ENCODE data around the gene FAM200B. TPM values are rescaled to one million over a fixed set of nuclear protein-coding genes. Genes with fewer than 3 reads are reported as not detected.
A peak's percentile ranks its signal among the peaks of the same experiment; 100 is the strongest.

Gene FAM200B
- total RNA-seq, 2 experiments from 2014 or later = 9.8 to 13.3 TPM

DNA sequence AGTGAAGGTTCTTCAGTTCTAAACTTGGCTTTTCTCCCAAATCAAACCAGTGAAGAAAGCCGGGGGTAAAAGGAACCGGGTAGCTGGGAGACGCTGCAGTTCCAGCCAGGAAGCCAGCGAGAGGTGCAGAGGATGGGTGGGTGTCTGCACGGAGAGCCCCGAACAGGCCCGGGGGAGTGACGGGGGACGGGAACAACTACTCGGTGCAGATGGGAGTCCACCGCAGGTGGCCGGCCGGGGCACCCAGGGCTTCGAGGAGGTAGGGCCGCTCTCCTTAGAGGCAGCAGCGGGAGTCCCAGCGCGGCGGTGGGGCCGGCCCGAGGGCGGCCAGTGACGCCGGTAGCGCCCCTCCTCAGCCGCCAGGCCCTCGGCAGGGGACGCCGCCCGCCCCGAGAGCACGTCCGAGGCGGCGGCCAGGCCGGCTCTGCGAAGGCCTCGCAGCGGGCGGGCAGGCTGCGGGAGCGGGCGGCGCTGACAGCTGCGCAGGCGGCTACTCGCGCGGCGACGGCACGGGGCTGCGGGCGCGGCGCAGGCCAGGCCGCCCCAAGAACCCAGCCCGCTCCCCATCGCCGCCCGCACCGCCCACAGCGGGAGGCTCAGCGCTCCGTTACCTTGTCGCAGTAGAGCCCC lies 26.9 kb upstream of the FAM200B start:
- Mint-ChIP-seq H3K36me3 (ENCODE audit: low read depth) (peaks cover 2% of the 10 kb centered on the region), H3K27me3 (no peaks in the 10 kb centered on the region), H3K4me1 (peaks cover 57% of the 10 kb centered on the region), H3K9me3 (ENCODE audit: low read depth) (no peaks in the 10 kb centered on the region), H3K4me3 (peak overlapping the region; percentile 99), H3K27ac (peak overlapping the region; percentile 97)
- ChIA-PET CTCF (interaction anchor here (0.6 to 1.3 kb wide), 10 partner anchors 9 to 460 kb away, joined by 3 to 6 read pairs (median 3); partner anchors contain the start of gene FAM200B), POLR2A (no interaction called here)
- intact Hi-C loops (cut with DNase I, micrococcal nuclease) = loop anchor here (1.0 to 10.0 kb wide), 15 partner anchors 27 to 2000 kb away; partner anchors contain the start of genes CPEB2 (in 2 of the 2), FAM200B (in 2 of the 2), TAPT1 (in 2 of the 2) and CD38 (in 1 of the 2)
- ATAC-seq (peak; percentile 53), DNase-seq (peak; percentile 61)

DNA sequence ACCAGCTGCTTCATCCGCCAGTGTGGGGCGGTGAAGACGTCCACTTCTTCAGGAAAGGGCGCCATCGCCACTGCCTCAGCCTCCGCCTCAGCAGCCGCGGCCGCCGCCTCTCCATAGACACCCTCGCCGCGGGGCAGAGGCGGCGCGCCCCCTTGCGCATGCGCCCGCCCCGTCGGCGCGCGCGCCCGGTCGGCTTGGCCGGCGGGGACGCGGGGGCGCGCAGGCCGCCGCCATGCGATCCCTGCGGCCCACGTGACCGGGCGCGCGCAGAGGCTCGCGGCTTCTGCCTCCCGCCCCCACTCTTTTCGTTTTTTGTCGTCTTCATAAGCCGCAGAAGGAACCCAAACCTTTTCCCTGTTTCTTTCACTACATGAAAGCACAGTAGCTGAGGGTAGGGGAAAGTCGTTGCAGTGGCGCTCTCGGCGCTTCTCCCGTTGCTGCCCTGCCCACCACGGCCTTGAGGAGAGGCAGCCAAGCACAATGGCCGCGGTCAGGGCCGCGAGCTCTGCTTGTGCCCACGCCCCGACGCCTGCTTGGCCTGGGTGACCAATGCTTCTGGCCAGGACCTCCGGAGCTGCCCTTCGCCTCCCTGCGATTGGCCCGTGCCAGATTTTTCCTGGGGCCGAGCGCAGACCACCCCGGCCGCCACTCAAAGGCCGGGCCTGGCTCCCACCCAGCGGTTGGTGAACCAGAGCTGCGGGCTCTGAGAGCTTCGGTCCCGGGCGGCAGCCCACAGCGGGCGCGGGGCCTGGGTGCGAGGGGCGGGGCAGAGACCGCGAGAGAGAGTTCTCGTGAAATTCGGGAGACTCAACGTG lies 26.2 kb upstream of the FAM200B start, which contains the start of gene FBXL5:
Gene FBXL5, minus strand, starts transcription at position 135 of the 815 bp plus-strand sequence. Its CDS starts 70 bp downstream, at position 65.
- ChIA-PET CTCF (interaction anchor here (0.7 to 1.4 kb wide), 5 partner anchors 26 to 854 kb away, joined by 3 to 5 read pairs (median 3); partner anchors contain the start of gene FAM200B), POLR2A (no interaction called here)
- DNase-seq (peak; percentile 90), ATAC-seq (peak; percentile 76)
- H3K27ac Mint-ChIP-seq = peak within 1 kb of the TSS; percentile 97
- peaks cover 2% of the 10 kb centered on the region for H3K36me3 Mint-ChIP-seq (ENCODE audit: low read depth)
- H3K4me3 Mint-ChIP-seq = peak within 1 kb of the TSS; percentile 99
- no peaks in the 10 kb centered on the region for H3K9me3 Mint-ChIP-seq (ENCODE audit: low read depth)
- peaks cover 57% of the 10 kb centered on the region for H3K4me1 Mint-ChIP-seq
- no peaks in the 10 kb centered on the region for H3K27me3 Mint-ChIP-seq
- intact Hi-C loops (cut with DNase I, micrococcal nuclease) = loop anchor here (1.0 to 10.0 kb wide), 14 partner anchors 26 to 2001 kb away; partner anchors contain the start of genes CPEB2 (in 2 of the 2), FAM200B (in 2 of the 2), TAPT1 (in 2 of the 2) and CD38 (in 1 of the 2)

DNA sequence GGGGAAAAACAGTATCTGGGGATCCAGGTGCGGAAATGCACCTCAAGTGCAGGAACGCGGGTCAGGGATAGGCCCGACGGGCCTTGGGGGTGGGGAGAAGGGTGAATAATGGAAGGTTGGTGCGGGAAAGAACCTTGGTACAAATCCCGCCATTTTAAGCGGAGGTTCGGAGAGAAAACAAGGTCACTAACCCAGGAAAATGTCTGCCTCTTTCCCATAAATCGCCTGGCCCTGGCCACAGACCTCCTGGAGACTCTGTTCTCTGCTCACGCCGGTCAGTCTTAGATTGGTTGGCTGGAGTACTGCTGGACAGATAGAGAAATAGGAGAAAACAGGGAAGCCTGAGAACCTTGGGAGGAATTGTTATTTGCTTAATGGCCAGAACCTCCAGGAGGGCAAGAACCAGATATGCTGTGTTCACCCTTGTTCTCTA lies 25.6 kb upstream of the FAM200B start:
- ChIA-PET CTCF (interaction anchor here (0.7 to 1.4 kb wide), 3 partner anchors 25 to 853 kb away, joined by 3 to 5 read pairs (median 5); no protein-coding TSS in a partner anchor), POLR2A (interaction anchor here (0.6 kb wide), 1 partner anchor 589 kb away, joined by 3 read pairs; no protein-coding TSS in a partner anchor)
- peak overlapping the region; percentile 99 for H3K4me3 Mint-ChIP-seq
- H3K9me3 Mint-ChIP-seq (ENCODE audit: low read depth) = no peaks in the 10 kb centered on the region
- peak overlapping the region; percentile 95 for H3K27ac Mint-ChIP-seq
- no peaks in the 10 kb centered on the region for H3K27me3 Mint-ChIP-seq
- ATAC-seq (no peak), DNase-seq (no peak)
- intact Hi-C loops (cut with DNase I, micrococcal nuclease) = loop anchor here (5.0 to 10.0 kb wide), 7 partner anchors 101 to 2001 kb away; partner anchors contain the start of gene TAPT1 (in 1 of the 2)
- peaks cover 3% of the 10 kb centered on the region for H3K36me3 Mint-ChIP-seq (ENCODE audit: low read depth)
- peaks cover 57% of the 10 kb centered on the region for H3K4me1 Mint-ChIP-seq

DNA sequence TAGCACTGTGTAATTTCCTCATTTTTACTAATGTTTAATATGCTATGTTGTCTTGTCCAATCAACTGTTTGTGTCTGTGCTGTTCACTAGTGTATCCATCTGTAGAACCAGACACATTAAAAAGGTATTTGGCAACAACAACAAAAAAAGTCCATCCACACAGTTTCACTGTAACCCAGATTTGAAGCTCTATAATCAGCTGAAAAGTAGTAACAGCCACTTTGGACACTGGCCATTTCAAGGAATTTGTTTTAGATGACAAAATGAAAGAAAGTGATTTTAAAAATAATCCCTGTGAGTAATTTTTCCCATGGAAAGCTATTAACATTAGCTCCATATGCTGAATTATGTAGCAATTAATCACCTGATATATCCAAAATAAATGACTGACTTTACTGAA lies 24.3 kb upstream of the FAM200B start:
- POLR2A ChIA-PET = interaction anchor here (0.6 to 1.2 kb wide), 2 partner anchors 131 to 656 kb away, joined by 3 read pairs; no protein-coding TSS in a partner anchor
- DNase-seq (no peak), ATAC-seq (no peak)
- H3K36me3 Mint-ChIP-seq (ENCODE audit: low read depth) = peaks cover 4% of the 10 kb centered on the region
- intact Hi-C loops (cut with DNase I, micrococcal nuclease) = loop anchor here (5.0 to 10.0 kb wide), 7 partner anchors 100 to 2003 kb away; partner anchors contain the start of gene TAPT1 (in 1 of the 2)
- peaks cover 46% of the 10 kb centered on the region for H3K4me1 Mint-ChIP-seq
- H3K4me3 Mint-ChIP-seq = no peak overlapping the region
- CTCF ChIA-PET = interaction anchor here (0.9 kb wide), 2 partner anchors 9 to 18 kb away, joined by 3 to 5 read pairs; no protein-coding TSS in a partner anchor
- H3K27ac Mint-ChIP-seq = no peak overlapping the region
- no peaks in the 10 kb centered on the region for H3K27me3 Mint-ChIP-seq
- H3K9me3 Mint-ChIP-seq (ENCODE audit: low read depth) = no peaks in the 10 kb centered on the region

DNA sequence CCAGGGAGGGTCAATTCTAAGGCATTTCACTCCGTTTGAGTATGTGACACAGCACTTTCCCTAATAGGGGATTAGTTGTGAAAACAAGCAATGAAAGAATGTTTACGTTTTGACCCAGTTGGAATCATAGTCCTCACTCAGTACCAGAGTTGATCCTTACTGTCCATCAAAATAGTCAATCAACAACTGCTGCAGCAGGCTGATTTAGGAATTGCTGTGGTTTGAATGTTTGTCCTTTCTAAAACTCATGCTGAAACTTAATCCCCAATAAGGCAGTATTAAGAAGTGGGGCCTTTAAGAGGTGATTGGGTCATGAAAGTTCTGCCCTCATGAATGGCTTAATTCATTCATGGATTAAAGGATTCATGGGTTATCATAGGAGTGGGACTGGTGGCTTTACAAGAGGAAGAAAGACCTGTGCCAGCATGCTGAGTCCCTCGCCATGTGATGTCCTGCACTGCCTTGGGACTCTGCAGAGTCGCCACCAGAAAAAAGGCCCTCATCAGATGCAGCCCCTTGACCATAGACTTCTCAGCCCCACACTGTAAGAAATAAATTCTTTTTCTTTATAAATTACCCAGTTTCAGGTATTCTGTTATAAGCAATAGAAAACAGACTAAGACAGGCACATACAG lies 23.4 kb upstream of the FAM200B start:
- CTCF ChIA-PET = interaction anchor here (1.0 kb wide), 1 partner anchor 8 kb away, joined by 5 read pairs; no protein-coding TSS in a partner anchor
- peaks cover 37% of the 10 kb centered on the region for H3K4me1 Mint-ChIP-seq
- H3K27ac Mint-ChIP-seq = no peak overlapping the region
- ATAC-seq (no peak), DNase-seq (no peak)
- no peaks in the 10 kb centered on the region for H3K9me3 Mint-ChIP-seq (ENCODE audit: low read depth)
- POLR2A ChIA-PET = no interaction called here
- H3K27me3 Mint-ChIP-seq = no peaks in the 10 kb centered on the region
- intact Hi-C loops (cut with DNase I, micrococcal nuclease) = loop anchor here (5.0 to 10.0 kb wide), 7 partner anchors 99 to 2003 kb away; partner anchors contain the start of gene TAPT1 (in 1 of the 2)
- H3K36me3 Mint-ChIP-seq (ENCODE audit: low read depth) = peaks cover 4% of the 10 kb centered on the region
- H3K4me3 Mint-ChIP-seq = no peak overlapping the region

DNA sequence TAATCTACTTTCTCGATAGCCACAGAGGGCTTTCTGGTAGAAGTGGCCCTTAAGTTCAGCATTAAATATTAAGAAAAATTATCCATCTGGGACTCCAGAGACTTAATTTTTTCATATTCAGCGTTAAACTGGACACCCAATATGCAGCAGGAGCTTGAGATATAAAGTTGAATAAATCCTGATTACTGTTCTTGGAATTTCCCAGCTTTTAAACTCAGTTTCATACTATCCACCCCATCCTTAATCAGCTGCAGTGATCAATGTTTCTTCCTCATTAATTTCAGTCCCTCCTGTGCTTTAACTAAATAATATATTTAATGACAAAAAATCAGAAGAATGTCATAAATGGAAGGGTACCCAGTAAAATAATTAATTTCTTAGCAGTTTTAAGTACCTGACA lies 22.8 kb upstream of the FAM200B start:
- ChIA-PET CTCF (interaction anchor here (1.0 to 1.5 kb wide), 3 partner anchors 9 to 36 kb away, joined by 3 to 5 read pairs (median 3); no protein-coding TSS in a partner anchor), POLR2A (no interaction called here)
- peaks cover 33% of the 10 kb centered on the region for H3K4me1 Mint-ChIP-seq
- H3K27ac Mint-ChIP-seq = no peak overlapping the region
- H3K9me3 Mint-ChIP-seq (ENCODE audit: low read depth) = no peaks in the 10 kb centered on the region
- no peaks in the 10 kb centered on the region for H3K27me3 Mint-ChIP-seq
- DNase-seq (no peak), ATAC-seq (no peak)
- intact Hi-C loops (cut with DNase I, micrococcal nuclease) = loop anchor here (5.0 to 10.0 kb wide), 7 partner anchors 99 to 2004 kb away; partner anchors contain the start of gene TAPT1 (in 1 of the 2)
- peaks cover 4% of the 10 kb centered on the region for H3K36me3 Mint-ChIP-seq (ENCODE audit: low read depth)
- H3K4me3 Mint-ChIP-seq = no peak overlapping the region

DNA sequence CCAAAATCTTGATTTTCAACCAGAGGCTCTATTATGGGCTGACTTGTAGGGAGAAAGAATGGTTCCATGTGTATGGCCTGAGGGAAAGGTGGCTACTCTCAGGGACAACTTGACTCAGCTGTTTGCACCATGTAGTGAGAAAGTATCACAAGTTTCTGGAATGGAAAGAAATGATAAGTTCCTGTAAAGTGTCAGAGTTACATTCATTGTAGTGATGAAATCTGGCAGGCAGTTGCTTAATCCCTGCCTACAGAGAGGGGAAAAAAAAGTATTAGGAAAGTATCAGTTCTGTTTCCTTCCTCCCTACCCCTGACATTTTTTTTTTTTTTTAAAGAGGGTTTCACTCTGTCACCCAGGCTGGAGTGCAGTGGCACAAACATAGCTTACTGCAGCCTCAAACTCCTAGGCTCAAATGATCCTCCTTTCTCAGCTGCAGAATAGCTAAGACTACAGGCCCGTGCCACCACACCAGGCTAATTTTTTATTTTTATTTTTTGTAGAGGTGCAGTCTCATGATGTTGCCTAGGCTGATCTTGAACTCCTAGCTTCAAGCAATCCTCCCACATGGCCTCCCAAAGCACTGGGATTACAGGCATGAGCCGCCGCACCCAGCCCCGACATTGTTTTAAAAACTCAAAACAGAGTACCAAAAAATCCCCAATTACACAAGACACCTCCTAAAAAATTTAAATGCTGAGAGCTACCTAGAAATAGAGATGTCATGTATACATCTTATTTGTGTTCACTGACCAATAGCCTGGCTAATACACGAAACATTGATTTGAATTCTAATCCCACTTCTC lies 21.7 kb upstream of the FAM200B start:
- Mint-ChIP-seq H3K27ac (peak overlapping the region; percentile 77), H3K4me1 (peaks cover 35% of the 10 kb centered on the region), H3K9me3 (ENCODE audit: low read depth) (no peaks in the 10 kb centered on the region), H3K27me3 (no peaks in the 10 kb centered on the region), H3K36me3 (ENCODE audit: low read depth) (peaks cover 1% of the 10 kb centered on the region), H3K4me3 (no peak overlapping the region)
- peak; percentile 28 for ATAC-seq
- DNase-seq = peak; percentile 22
- POLR2A ChIA-PET = interaction anchor here (0.7 kb wide), 1 partner anchor 21 kb away, joined by 5 read pairs; no protein-coding TSS in a partner anchor
- CTCF ChIA-PET = interaction anchor here (1.3 to 1.5 kb wide), 2 partner anchors 18 to 37 kb away, joined by 3 read pairs; no protein-coding TSS in a partner anchor
- intact Hi-C loops (cut with DNase I, micrococcal nuclease) = loop anchor here (5.0 to 10.0 kb wide), 7 partner anchors 97 to 2005 kb away; partner anchors contain the start of gene TAPT1 (in 1 of the 2)

DNA sequence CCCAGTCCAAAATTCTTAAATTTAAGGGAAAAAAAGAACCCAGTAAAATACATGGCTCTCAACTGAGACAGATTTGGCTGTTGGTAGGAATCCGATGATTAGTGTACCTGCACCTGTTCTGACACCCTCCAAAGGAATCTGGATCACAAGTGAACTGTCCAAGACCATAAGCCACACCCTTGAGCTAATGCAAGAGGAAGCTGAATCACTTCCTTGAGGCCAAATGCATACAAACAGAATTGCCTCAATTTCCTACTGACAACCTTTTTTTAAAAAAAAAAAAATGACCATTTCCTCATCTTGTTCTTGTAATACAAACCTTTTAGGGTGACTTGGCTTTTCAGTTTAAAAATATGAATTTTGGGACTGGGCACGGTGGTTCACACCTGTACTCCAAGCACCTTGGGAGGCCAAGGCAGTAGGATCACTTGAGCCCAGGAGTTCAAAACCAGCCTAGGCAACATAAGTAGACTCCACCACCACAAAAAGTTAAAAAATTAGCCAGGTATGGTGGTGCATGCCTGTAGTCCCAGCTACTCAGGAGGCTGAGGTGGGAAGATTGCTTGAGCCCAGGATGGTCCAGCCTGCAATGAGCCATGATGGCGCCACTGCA lies 15.8 kb upstream of the FAM200B start:
- no peak for DNase-seq
- CTCF ChIA-PET = no interaction called here
- Mint-ChIP-seq H3K36me3 (ENCODE audit: low read depth) (peaks cover 12% of the 10 kb centered on the region), H3K4me3 (no peak overlapping the region), H3K4me1 (peaks cover 11% of the 10 kb centered on the region), H3K9me3 (ENCODE audit: low read depth) (no peaks in the 10 kb centered on the region), H3K27me3 (no peaks in the 10 kb centered on the region), H3K27ac (no peak overlapping the region)
- intact Hi-C loops (cut with DNase I, micrococcal nuclease) = no loop called here
- POLR2A ChIA-PET = interaction anchor here (0.6 kb wide), 1 partner anchor 551 kb away, joined by 4 read pairs; no protein-coding TSS in a partner anchor
- no peak for ATAC-seq

DNA sequence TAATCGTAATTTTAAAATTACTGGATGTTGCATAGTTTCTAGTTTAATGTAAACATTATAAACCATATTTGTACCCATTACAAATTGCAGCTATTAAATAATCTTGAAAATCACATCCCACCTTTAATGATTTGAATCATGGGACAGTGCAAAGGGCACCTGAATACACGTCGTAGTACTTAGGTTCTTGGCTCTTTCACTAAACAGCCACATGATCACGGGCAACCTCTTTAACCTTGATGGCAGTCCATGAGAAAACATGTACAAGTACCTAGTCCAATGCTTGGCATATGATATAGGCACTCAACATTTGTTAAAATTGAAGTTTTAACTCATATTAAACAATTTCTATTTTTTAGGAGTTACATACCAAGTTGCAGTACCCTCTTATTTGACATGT lies 14.6 kb upstream of the FAM200B start:
- no peak overlapping the region for H3K27ac Mint-ChIP-seq
- H3K4me3 Mint-ChIP-seq = no peak overlapping the region
- POLR2A ChIA-PET = no interaction called here
- ATAC-seq (no peak), DNase-seq (no peak)
- intact Hi-C loops (cut with DNase I, micrococcal nuclease) = no loop called here
- no peaks in the 10 kb centered on the region for H3K27me3 Mint-ChIP-seq
- peaks cover 13% of the 10 kb centered on the region for H3K36me3 Mint-ChIP-seq (ENCODE audit: low read depth)
- H3K4me1 Mint-ChIP-seq = peaks cover 8% of the 10 kb centered on the region
- H3K9me3 Mint-ChIP-seq (ENCODE audit: low read depth) = no peaks in the 10 kb centered on the region
- CTCF ChIA-PET = interaction anchor here (0.6 kb wide), 1 partner anchor 435 kb away, joined by 3 read pairs; no protein-coding TSS in a partner anchor
